Esophagus squamous epithelium (tissue), 4 donors: ENCODE data around the gene CALN1.

ENCODE experiments used
- CTCF ChIP-seq, 6 experiments: fragments of 450-650 bp in 4 of 6; fragments of 200-600 bp in 2 of 6; sonication (generic) in 2 of 6; IDR thresholded peaks; one replicate each; pipeline ENCODE4 v1.5.1; 2016 to 2019; ENCODE audit warnings: antibody characterized with exemption in 6 of 6, mild to moderate bottlenecking in 4 of 6, moderate library complexity in 4 of 6
- POLR2A ChIP-seq, 4 donors: fragments of 450-650 bp; IDR thresholded peaks; one replicate each; pipeline ENCODE4 v1.6.1; 2017; ENCODE audit warnings: antibody characterized with exemption in 4 of 4, mild to moderate bottlenecking in 4 of 4, moderate library complexity in 3 of 4

DNA sequence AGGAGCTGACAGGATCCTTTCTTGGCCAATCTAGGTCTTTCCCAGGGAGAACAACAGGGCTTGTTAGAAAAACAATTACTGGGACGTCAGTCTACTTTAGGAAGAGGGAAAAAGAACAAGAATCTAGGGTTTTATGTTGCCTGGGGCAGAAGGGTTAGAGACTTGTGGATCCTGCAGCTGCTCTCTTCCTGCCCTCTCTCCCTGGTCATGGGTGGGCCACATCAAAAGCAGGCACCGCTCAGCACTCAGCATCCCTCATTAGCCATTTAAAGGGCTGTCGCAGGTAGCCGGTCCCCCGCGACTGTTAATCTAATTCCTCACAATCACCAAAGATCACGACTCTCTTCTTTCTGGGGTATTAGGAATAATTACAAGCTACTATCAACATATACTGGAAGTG, 631.9 kb downstream of the CALN1 start:
- TF ChIP-seq CTCF (IDR thresholded peaks at IDR 0.05), result no peak
- no peak for TF ChIP-seq POLR2A (IDR thresholded peaks at IDR 0.05)
